Superior temporal gyrus (tissue), 1 donor: ENCODE measurements around the gene DCST1.

ENCODE experiments used
- DNase-seq: peaks from one replicate; pipeline ENCODE4 v3.0.0-alpha.2; 2016; ENCODE audit errors: extremely low spot score

Gene DCST1

GRCh38 chr1:155013632-155014031, 20.0 kb upstream of the DCST1 start:
- no peak for DNase-seq

GRCh38 chr1:155014709-155015508, 18.7 kb upstream of the DCST1 start:
- DNase-seq, result no peak

GRCh38 chr1:155015527-155016230, 17.9 kb upstream of the DCST1 start:
- DNase-seq, result no peak

GRCh38 chr1:155016231-155016831, 17.3 kb upstream of the DCST1 start:
- no peak for DNase-seq

GRCh38 chr1:155017041-155017945, 16.3 kb upstream of the DCST1 start:
- DNase-seq, result peak; percentile 84

- no peak for DNase-seq
These were observed 15.7 kb upstream of the DCST1 start for GRCh38 chr1:155017946-155018316.

- DNase-seq, result no peak
These were observed 14.8 kb upstream of the DCST1 start for GRCh38 chr1:155018617-155019348.

GRCh38 chr1:155019377-155020245, 14.0 kb upstream of the DCST1 start:
- no peak for DNase-seq

GRCh38 chr1:155022136-155022926, 11.3 kb upstream of the DCST1 start:
- no peak for DNase-seq

GRCh38 chr1:155022927-155023236, 10.7 kb upstream of the DCST1 start:
- no peak for DNase-seq

- DNase-seq, result no peak
These were observed 10.0 kb upstream of the DCST1 start for GRCh38 chr1:155023627-155024026.

- DNase-seq, result no peak
These were observed 9.3 kb upstream of the DCST1 start for GRCh38 chr1:155024315-155024714.

- DNase-seq, result no peak
These were observed 7.5 kb upstream of the DCST1 start for GRCh38 chr1:155026154-155026553.

- DNase-seq, result no peak
These were observed 7.0 kb upstream of the DCST1 start for GRCh38 chr1:155026588-155026987.

GRCh38 chr1:155029513-155030242, 3.9 kb upstream of the DCST1 start:
- DNase-seq, result no peak

GRCh38 chr1:155030243-155030795, 3.3 kb upstream of the DCST1 start:
- DNase-seq, result no peak

GRCh38 chr1:155030899-155031298, 2.7 kb upstream of the DCST1 start:
- DNase-seq, result no peak

- DNase-seq, result no peak
These were observed 738 bp upstream of the DCST1 start for GRCh38 chr1:155032886-155033285.
